Gastrocnemius medialis (tissue), 4 donors: Measurements from ENCODE around the gene CNPY4.

Experiments used
- POLR2A ChIP-seq, 2 donors: fragments of 450-650 bp; IDR thresholded peaks; one replicate each; pipeline ENCODE4 v1.6.1; 2017; ENCODE audit warnings: antibody characterized with exemption in 2 of 2, mild to moderate bottlenecking in 2 of 2, moderate library complexity in 2 of 2
- TF ChIP-seq, protein P1 (sequence below), 5 experiments: fragments of 450-650 bp in 3 of 5; fragments of 200-600 bp in 2 of 5; sonication (generic) in 2 of 5; IDR thresholded peaks in 4 of 5; conservative IDR thresholded peaks in 1 of 5; 1 replicate in 4 of 5; 2 replicates in 1 of 5; pipeline ENCODE4 v1.5.1; 2016 to 2019; ENCODE audit warnings: antibody characterized with exemption in 5 of 5, mild to moderate bottlenecking in 3 of 5, moderate library complexity in 3 of 5

DNA sequence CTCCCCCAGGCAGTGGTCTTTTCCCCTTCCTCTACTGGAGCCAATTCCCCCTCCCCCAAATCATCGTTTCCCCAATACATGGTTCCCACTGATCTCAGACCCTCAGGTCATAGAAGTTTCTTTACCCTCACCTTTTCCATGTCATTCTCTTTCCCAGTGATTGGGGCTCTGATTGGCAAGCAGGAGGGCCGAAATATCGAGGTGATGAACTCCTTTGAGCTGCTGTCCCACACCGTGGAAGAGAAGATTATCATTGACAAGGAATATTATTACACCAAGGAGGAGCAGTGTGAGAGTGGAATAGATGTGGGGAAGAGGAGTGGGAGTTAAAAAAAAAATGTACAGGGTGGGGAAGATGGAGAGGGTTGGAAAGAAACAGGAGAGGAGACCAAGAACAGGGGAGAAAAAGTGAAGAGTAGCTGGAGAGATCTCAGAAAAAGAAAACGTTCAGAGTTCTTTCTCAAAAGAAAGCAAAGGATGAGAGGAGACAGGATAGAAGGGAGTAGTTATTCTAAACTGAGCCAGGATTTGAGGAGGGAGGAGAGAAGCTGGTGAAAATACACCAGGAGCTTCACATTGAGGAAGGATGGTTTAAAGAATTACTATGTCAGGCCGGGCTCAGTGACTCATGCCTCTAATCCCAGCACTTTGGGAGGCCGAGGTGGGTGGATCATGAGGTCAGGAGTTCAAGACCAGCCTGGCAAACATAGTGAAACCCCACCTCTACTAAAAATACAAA lies 29.8 kb upstream of the CNPY4 start:
- TF ChIP-seq, protein P1, sequence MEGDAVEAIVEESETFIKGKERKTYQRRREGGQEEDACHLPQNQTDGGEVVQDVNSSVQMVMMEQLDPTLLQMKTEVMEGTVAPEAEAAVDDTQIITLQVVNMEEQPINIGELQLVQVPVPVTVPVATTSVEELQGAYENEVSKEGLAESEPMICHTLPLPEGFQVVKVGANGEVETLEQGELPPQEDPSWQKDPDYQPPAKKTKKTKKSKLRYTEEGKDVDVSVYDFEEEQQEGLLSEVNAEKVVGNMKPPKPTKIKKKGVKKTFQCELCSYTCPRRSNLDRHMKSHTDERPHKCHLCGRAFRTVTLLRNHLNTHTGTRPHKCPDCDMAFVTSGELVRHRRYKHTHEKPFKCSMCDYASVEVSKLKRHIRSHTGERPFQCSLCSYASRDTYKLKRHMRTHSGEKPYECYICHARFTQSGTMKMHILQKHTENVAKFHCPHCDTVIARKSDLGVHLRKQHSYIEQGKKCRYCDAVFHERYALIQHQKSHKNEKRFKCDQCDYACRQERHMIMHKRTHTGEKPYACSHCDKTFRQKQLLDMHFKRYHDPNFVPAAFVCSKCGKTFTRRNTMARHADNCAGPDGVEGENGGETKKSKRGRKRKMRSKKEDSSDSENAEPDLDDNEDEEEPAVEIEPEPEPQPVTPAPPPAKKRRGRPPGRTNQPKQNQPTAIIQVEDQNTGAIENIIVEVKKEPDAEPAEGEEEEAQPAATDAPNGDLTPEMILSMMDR (IDR thresholded peaks at IDR 0.05 in 4 of 5, conservative IDR thresholded peaks at IDR 0.05 in 1 of 5): no peak
- TF ChIP-seq POLR2A (IDR thresholded peaks at IDR 0.05): no peak
